ENCODE measurements around the gene DDX41.

Gene DDX41

DNA sequence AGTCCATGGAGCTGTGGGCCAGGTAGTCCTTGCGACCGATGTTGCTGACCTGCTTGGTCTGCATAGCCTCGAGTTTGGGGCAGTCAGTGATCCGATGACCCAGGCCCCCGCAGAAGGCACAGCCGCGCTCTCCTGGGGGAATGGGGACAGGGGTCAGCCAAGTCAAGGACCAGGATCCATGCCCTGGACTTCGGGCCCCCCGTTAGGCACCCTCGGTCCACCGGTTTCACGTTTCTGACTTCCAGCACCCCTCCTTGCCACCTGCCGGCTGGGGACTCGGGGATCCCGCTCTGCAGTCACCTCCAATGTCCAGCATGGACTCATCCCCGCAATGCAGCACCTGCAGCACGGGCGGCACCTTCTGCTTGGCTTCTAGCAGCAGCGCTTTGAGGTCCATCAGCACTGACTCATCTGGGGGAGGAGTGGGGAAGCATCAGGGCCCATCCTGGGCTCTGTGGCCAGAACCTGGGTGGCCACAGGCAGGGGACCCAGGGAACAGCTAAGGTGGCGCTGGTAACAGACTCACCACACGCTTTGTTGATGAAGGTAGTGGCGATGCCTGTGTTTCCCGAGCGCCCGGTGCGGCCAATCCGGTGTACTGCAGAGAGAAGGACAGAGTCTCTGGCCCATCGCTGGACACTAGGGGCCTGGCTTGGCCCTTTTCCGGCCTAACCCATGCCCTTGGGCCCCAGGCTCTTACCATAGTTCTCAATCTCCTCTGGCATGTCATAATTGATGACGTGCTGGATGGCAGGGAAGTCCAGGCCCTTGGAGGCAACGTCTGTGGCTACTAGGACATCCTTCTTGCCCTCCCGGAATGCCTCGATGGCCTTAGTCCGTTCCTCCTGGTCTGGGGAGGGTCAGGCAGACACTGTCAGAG, 4.7 kb downstream of the DDX41 start:
- Histone ChIP-seq H3K27me3 (ENCODE audit: insufficient read depth, poor library complexity, severe bottlenecking) (no peaks in the 10 kb centered on the region), H3K27ac (replicated peaks) (peak overlapping the region; percentile 96), H3K4me3 (replicated peaks; ENCODE audit: insufficient read depth, low read length) (no peak overlapping the region)
- TF ChIP-seq GABPA (IDR thresholded peaks at IDR 0.05; ENCODE audit: low read depth), result no peak
- DNase-seq (ENCODE audit: low read depth in 1 of 2, low spot score in 1 of 2), result no peak

GRCh38 chr5:177511181-177511580, 5.6 kb downstream of the DDX41 start:
- TF ChIP-seq SPI1 (IDR thresholded peaks at IDR 0.05; ENCODE audit: borderline replicate concordance, low read depth) (no peak), GABPA (IDR thresholded peaks at IDR 0.05; ENCODE audit: low read depth) (no peak), POLR2AphosphoS5 (IDR thresholded peaks at IDR 0.05; ENCODE audit: low read depth) (no peak)
- TF ChIP-seq, protein P1, sequence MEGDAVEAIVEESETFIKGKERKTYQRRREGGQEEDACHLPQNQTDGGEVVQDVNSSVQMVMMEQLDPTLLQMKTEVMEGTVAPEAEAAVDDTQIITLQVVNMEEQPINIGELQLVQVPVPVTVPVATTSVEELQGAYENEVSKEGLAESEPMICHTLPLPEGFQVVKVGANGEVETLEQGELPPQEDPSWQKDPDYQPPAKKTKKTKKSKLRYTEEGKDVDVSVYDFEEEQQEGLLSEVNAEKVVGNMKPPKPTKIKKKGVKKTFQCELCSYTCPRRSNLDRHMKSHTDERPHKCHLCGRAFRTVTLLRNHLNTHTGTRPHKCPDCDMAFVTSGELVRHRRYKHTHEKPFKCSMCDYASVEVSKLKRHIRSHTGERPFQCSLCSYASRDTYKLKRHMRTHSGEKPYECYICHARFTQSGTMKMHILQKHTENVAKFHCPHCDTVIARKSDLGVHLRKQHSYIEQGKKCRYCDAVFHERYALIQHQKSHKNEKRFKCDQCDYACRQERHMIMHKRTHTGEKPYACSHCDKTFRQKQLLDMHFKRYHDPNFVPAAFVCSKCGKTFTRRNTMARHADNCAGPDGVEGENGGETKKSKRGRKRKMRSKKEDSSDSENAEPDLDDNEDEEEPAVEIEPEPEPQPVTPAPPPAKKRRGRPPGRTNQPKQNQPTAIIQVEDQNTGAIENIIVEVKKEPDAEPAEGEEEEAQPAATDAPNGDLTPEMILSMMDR (IDR thresholded peaks at IDR 0.05; ENCODE audit: insufficient read depth, low read length), result no peak
- TF ChIP-seq, protein P2, sequence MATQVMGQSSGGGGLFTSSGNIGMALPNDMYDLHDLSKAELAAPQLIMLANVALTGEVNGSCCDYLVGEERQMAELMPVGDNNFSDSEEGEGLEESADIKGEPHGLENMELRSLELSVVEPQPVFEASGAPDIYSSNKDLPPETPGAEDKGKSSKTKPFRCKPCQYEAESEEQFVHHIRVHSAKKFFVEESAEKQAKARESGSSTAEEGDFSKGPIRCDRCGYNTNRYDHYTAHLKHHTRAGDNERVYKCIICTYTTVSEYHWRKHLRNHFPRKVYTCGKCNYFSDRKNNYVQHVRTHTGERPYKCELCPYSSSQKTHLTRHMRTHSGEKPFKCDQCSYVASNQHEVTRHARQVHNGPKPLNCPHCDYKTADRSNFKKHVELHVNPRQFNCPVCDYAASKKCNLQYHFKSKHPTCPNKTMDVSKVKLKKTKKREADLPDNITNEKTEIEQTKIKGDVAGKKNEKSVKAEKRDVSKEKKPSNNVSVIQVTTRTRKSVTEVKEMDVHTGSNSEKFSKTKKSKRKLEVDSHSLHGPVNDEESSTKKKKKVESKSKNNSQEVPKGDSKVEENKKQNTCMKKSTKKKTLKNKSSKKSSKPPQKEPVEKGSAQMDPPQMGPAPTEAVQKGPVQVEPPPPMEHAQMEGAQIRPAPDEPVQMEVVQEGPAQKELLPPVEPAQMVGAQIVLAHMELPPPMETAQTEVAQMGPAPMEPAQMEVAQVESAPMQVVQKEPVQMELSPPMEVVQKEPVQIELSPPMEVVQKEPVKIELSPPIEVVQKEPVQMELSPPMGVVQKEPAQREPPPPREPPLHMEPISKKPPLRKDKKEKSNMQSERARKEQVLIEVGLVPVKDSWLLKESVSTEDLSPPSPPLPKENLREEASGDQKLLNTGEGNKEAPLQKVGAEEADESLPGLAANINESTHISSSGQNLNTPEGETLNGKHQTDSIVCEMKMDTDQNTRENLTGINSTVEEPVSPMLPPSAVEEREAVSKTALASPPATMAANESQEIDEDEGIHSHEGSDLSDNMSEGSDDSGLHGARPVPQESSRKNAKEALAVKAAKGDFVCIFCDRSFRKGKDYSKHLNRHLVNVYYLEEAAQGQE (IDR thresholded peaks at IDR 0.05; ENCODE audit: insufficient replicate concordance, low read depth), result no peak
- H3K27ac ChIP-seq (replicated peaks), result peak overlapping the region; percentile 96
- no peak for DNase-seq (ENCODE audit: low read depth in 1 of 2, low spot score in 1 of 2)
- H3K4me3 ChIP-seq (replicated peaks; ENCODE audit: insufficient read depth, low read length), result no peak overlapping the region
- no peaks in the 10 kb centered on the region for H3K27me3 ChIP-seq (ENCODE audit: insufficient read depth, poor library complexity, severe bottlenecking)

GRCh38 chr5:177510567-177511053, 6.2 kb downstream of the DDX41 start:
- TF ChIP-seq GABPA (IDR thresholded peaks at IDR 0.05; ENCODE audit: low read depth), result no peak
- TF ChIP-seq POLR2AphosphoS5 (IDR thresholded peaks at IDR 0.05; ENCODE audit: low read depth), result peak; percentile 92
- TF ChIP-seq, protein P1 (IDR thresholded peaks at IDR 0.05; ENCODE audit: insufficient read depth, low read length), result no peak
- TF ChIP-seq SPI1 (IDR thresholded peaks at IDR 0.05; ENCODE audit: borderline replicate concordance, low read depth), result peak; percentile 78; the same call in 1 of the 2 replicates
- TF ChIP-seq, protein P2 (IDR thresholded peaks at IDR 0.05; ENCODE audit: insufficient replicate concordance, low read depth), result peak; percentile 38
- peak; percentile 90 to 97 for DNase-seq (ENCODE audit: low read depth in 1 of 2, low spot score in 1 of 2)
- Histone ChIP-seq H3K4me3 (replicated peaks; ENCODE audit: insufficient read depth, low read length) (no peak overlapping the region), H3K27me3 (ENCODE audit: insufficient read depth, poor library complexity, severe bottlenecking) (no peaks in the 10 kb centered on the region), H3K27ac (replicated peaks) (peak overlapping the region; percentile 96)

GRCh38 chr5:177509991-177510566, 6.7 kb downstream of the DDX41 start:
- peak overlapping the region; percentile 96 for H3K27ac ChIP-seq (replicated peaks)
- no peak for TF ChIP-seq SPI1 (IDR thresholded peaks at IDR 0.05; ENCODE audit: borderline replicate concordance, low read depth)
- TF ChIP-seq, protein P1 (IDR thresholded peaks at IDR 0.05; ENCODE audit: insufficient read depth, low read length), result no peak
- no peak for TF ChIP-seq POLR2AphosphoS5 (IDR thresholded peaks at IDR 0.05; ENCODE audit: low read depth)
- TF ChIP-seq GABPA (IDR thresholded peaks at IDR 0.05; ENCODE audit: low read depth), result no peak
- TF ChIP-seq, protein P2 (IDR thresholded peaks at IDR 0.05; ENCODE audit: insufficient replicate concordance, low read depth), result no peak
- peak in 1 of 2 experiments; percentile 77 for DNase-seq (ENCODE audit: low read depth in 1 of 2, low spot score in 1 of 2)
- peak overlapping the region; percentile 84 for H3K4me3 ChIP-seq (replicated peaks; ENCODE audit: insufficient read depth, low read length)
- H3K27me3 ChIP-seq (ENCODE audit: insufficient read depth, poor library complexity, severe bottlenecking), result no peaks in the 10 kb centered on the region
